Measurements from ENCODE around the gene KCTD4. TPM values are rescaled to one million over a fixed set of nuclear protein-coding genes. Genes with fewer than 3 reads are reported as not detected.

Gene KCTD4
- total and polyA plus RNA-seq, 2 donors (not counting 3 experiments of a cell fraction or from before 2014, with no cell fraction given): not detected

GRCh38 chr13:45215392-45216077 lies 14.7 kb upstream of the KCTD4 start:
- Histone ChIP-seq H2AFZ (ENCODE audit: low read depth, low read length) (no peak overlapping the region), H3K4me2 (ENCODE audit: insufficient read depth, low read length) (no peak overlapping the region), H3K27ac (ENCODE audit: insufficient read depth, low read depth, low read length) (no peak overlapping the region), H3K79me2 (ENCODE audit: control insufficient read depth, insufficient read depth, low read length) (no peaks in the 10 kb centered on the region), H3K9ac (replicated peaks; ENCODE audit: extremely low read depth, insufficient read depth, low read length) (no peak overlapping the region), H3K27me3 (ENCODE audit: control insufficient read depth in 2 of 2, insufficient read depth in 2 of 2, low read length in 2 of 2) (no peaks in the 10 kb centered on the region), H3K9me3 (replicated peaks; ENCODE audit: control insufficient read depth, insufficient read depth, low read length) (no peaks in the 10 kb centered on the region), H3K4me1 (ENCODE audit: control insufficient read depth, extremely low read depth, insufficient read depth, low read length) (peaks cover 18% of the 10 kb centered on the region), H3K4me3 (replicated peaks in 1 of 3; ENCODE audit: insufficient read depth in 1 of 3, low read depth in 1 of 3, low read length in 3 of 3) (no peak overlapping the region), H4K20me1 (replicated peaks; ENCODE audit: control insufficient read depth, extremely low read depth, insufficient read depth, low read length) (no peaks in the 10 kb centered on the region), H3K9me1 (replicated peaks; ENCODE audit: control insufficient read depth, extremely low read depth, insufficient read depth, low read length) (no peaks in the 10 kb centered on the region), H3K36me3 (ENCODE audit: control insufficient read depth in 2 of 2, extremely low read depth in 1 of 2, insufficient read depth in 2 of 2, low read length in 2 of 2) (no peaks in the 10 kb centered on the region)
- no peak for DNase-seq (ENCODE audit: low read depth, low spot score)
- ChIA-PET POLR2A (no interaction called here), CTCF (interaction anchor here (0.7 to 0.9 kb wide), 2 partner anchors 22 to 473 kb away, joined by 3 read pairs; no protein-coding TSS in a partner anchor)
- TF ChIP-seq MAX (IDR thresholded peaks at IDR 0.05; ENCODE audit: insufficient read depth, insufficient read length) (no peak), GATA2 (IDR thresholded peaks at IDR 0.05; ENCODE audit: insufficient read depth, insufficient read length, low read depth, low read length) (no peak), POLR2AphosphoS5 (IDR thresholded peaks at IDR 0.05; ENCODE audit: insufficient read depth, low read depth, low read length) (no peak), FOS (IDR thresholded peaks at IDR 0.05; ENCODE audit: borderline replicate concordance, insufficient read depth, low read length) (no peak), MYC (IDR thresholded peaks at IDR 0.05; ENCODE audit: low read depth, low read length) (no peak), EZH2 (IDR thresholded peaks at IDR 0.05; ENCODE audit: borderline replicate concordance, low read depth, low read length, severe bottlenecking) (no peak), JUN (IDR thresholded peaks at IDR 0.05; ENCODE audit: borderline replicate concordance, insufficient read depth, insufficient read length, low read depth) (no peak), POLR2A (IDR thresholded peaks at IDR 0.05; ENCODE audit: low read depth, low read length) (no peak)
- TF ChIP-seq, protein P1, sequence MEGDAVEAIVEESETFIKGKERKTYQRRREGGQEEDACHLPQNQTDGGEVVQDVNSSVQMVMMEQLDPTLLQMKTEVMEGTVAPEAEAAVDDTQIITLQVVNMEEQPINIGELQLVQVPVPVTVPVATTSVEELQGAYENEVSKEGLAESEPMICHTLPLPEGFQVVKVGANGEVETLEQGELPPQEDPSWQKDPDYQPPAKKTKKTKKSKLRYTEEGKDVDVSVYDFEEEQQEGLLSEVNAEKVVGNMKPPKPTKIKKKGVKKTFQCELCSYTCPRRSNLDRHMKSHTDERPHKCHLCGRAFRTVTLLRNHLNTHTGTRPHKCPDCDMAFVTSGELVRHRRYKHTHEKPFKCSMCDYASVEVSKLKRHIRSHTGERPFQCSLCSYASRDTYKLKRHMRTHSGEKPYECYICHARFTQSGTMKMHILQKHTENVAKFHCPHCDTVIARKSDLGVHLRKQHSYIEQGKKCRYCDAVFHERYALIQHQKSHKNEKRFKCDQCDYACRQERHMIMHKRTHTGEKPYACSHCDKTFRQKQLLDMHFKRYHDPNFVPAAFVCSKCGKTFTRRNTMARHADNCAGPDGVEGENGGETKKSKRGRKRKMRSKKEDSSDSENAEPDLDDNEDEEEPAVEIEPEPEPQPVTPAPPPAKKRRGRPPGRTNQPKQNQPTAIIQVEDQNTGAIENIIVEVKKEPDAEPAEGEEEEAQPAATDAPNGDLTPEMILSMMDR (IDR thresholded peaks at IDR 0.05; ENCODE audit: extremely low read depth in 1 of 2, insufficient read depth in 1 of 2, low read depth in 1 of 2, low read length in 2 of 2): no peak
- intact Hi-C loops (cut with micrococcal nuclease): no loop called here
- FAIRE-seq: no peak
- dilution Hi-C loops (cut with MboI; ENCODE audit: extremely low pct_ligation_motif_present, low sequenced_read_pairs): no loop called here
- BruUV-seq (replicated peaks): no TSS peak
